Smooth muscle cell (in vitro differentiated cells): ENCODE results near the gene SPRR2F. TPM values are rescaled to one million over a fixed set of nuclear protein-coding genes. Genes with fewer than 3 reads are reported as not detected.
"Not testable (repeated sequence)": the region's sequence is repeated elsewhere in the genome, so short reads cannot be mapped to it uniquely, and the experiment has no call there.

Experiments used
- DNase-seq: peaks from one replicate; lab custom pipeline; 2025; ENCODE audit not compliant: unreplicated experiment; lab: John Stamatoyannopoulos, UW
- H2AFZ ChIP-seq: fragments of 200-600 bp; sonication (generic); 2 replicates; pipeline ENCODE4 v1.6.0; 2016; ENCODE audit warnings: antibody characterized with exemption, low read depth, mild to moderate bottlenecking
- H3F3A ChIP-seq: fragments of 200-600 bp; sonication (generic); 2 replicates; pipeline ENCODE4 v1.6.0; 2017; ENCODE audit warnings: antibody characterized with exemption, low read depth
- H3K27ac ChIP-seq: fragments of 200-600 bp; sonication (generic); 2 replicates; pipeline ENCODE4 v1.5.1; 2016; ENCODE audit warnings: low read depth, mild to moderate bottlenecking
- H3K27me3 ChIP-seq: fragments of 200-600 bp; sonication (generic); 2 replicates; pipeline ENCODE4 v1.6.1; 2016; ENCODE audit warnings: low read depth, mild to moderate bottlenecking
- H3K36me3 ChIP-seq: fragments of 200-600 bp; sonication (generic); 2 replicates; pipeline ENCODE4 v1.5.1; 2016; ENCODE audit warnings: low read depth
- H3K4me1 ChIP-seq: fragments of 200-600 bp; sonication (generic); 2 replicates; pipeline ENCODE4 v1.5.1; 2016; ENCODE audit warnings: low read depth
- H3K4me2 ChIP-seq: fragments of 200-600 bp; sonication (generic); 2 replicates; pipeline ENCODE4 v1.6.0; 2016; ENCODE audit warnings: mild to moderate bottlenecking
- H3K4me3 ChIP-seq: fragments of 200-600 bp; sonication (generic); 2 replicates; pipeline ENCODE4 v1.5.1; 2016; ENCODE audit warnings: mild to moderate bottlenecking
- H3K79me2 ChIP-seq: fragments of 200-600 bp; sonication (generic); 2 replicates; pipeline ENCODE4 v1.6.0; 2016; ENCODE audit warnings: low read depth, mild to moderate bottlenecking
- H3K9ac ChIP-seq: fragments of 200-600 bp; sonication (generic); 2 replicates; pipeline ENCODE4 v1.6.0; 2016; ENCODE audit warnings: low read depth
- H3K9me3 ChIP-seq: fragments of 200-600 bp; sonication (generic); replicated peaks from 2 replicates; pipeline ENCODE4 v1.5.1; 2016; ENCODE audit warnings: low read depth
- H4K20me1 ChIP-seq: fragments of 200-600 bp; sonication (generic); 2 replicates; pipeline ENCODE4 v1.6.0; 2016; ENCODE audit warnings: low read depth
- CTCF ChIP-seq: fragments of 200-600 bp; sonication (generic); IDR thresholded peaks from 2 replicates; pipeline ENCODE4 v1.5.1; 2017; ENCODE audit warnings: borderline replicate concordance, mild to moderate bottlenecking, antibody characterized with exemption; ENCODE audit not compliant: insufficient read depth, poor library complexity, severe bottlenecking
- WGBS: methylation state at CpG from one replicate; pipeline ENCODE4 v1.1.7; 2016; ENCODE audit warnings: low lambda C conversion rate; 5-methylcytosine and 5-hydroxymethylcytosine counted together
- polyA plus RNA-seq: library from polyadenylated mRNA; unstranded; fragments of >200 nt; fragmentation: Nextera tagmentation; extraction: Ambion mirVana; gene quantifications from 2 replicates; pipeline ENCODE4 v1.2.1, GENCODE V29; 2016
- total RNA-seq: library from RNA; depleted of rRNA; stranded (reverse); fragments of >200 nt; gene quantifications from 2 replicates; pipeline ENCODE4 v1.2.3, GENCODE V29; 2014

The SPRR2F gene
- total and polyA plus RNA-seq, 2 experiments from 2014 or later, result not detected

GRCh38 chr1:153133267-153133666, 20.0 kb upstream of the SPRR2F start:
- no peaks in the 10 kb centered on the region for H4K20me1 ChIP-seq
- H3K27me3 ChIP-seq, result no peaks in the 10 kb centered on the region
- no peak for TF ChIP-seq CTCF
- H3K4me3 ChIP-seq, result no peak overlapping the region
- no peaks in the 10 kb centered on the region for H3K79me2 ChIP-seq
- no peaks in the 10 kb centered on the region for H3K9me3 ChIP-seq
- no peak overlapping the region for H2AFZ ChIP-seq
- H3K4me1 ChIP-seq, result no peaks in the 10 kb centered on the region
- no peak overlapping the region for H3K4me2 ChIP-seq
- no peak for DNase-seq
- H3K27ac ChIP-seq, result no peak overlapping the region
- no peaks in the 10 kb centered on the region for H3F3A ChIP-seq
- 75% methylated on average over 1 of the region's 1 CpG for WGBS
- no peak overlapping the region for H3K9ac ChIP-seq
- no peaks in the 10 kb centered on the region for H3K36me3 ChIP-seq

GRCh38 chr1:153128688-153129087, 15.4 kb upstream of the SPRR2F start:
- H3K9me3 ChIP-seq, H3K79me2 ChIP-seq, H3K36me3 ChIP-seq, H3K27me3 ChIP-seq, H3K9ac ChIP-seq, DNase-seq, H4K20me1 ChIP-seq, H3F3A ChIP-seq, H3K4me3 ChIP-seq, H3K4me1 ChIP-seq, H3K4me2 ChIP-seq, H2AFZ ChIP-seq, H3K27ac ChIP-seq: not testable (repeated sequence)
- WGBS, result 82% methylated on average over 4 of the region's 4 CpGs

GRCh38 chr1:153127296-153127695, 14.0 kb upstream of the SPRR2F start:
- Histone ChIP-seq H3K9ac (no peak overlapping the region), H4K20me1 (no peaks in the 10 kb centered on the region), H3K9me3 (no peaks in the 10 kb centered on the region), H3K27me3 (no peaks in the 10 kb centered on the region), H3K4me1 (no peaks in the 10 kb centered on the region), H3K79me2 (no peaks in the 10 kb centered on the region), H3K36me3 (no peaks in the 10 kb centered on the region), H3K27ac (no peak overlapping the region), H2AFZ (no peak overlapping the region), H3K4me2 (no peak overlapping the region), H3K4me3 (no peak overlapping the region), H3F3A (no peaks in the 10 kb centered on the region)
- no peak for TF ChIP-seq CTCF
- no peak for DNase-seq
- 52% methylated on average over 2 of the region's 2 CpGs for WGBS

- Histone ChIP-seq H3K79me2 (no peaks in the 10 kb centered on the region), H2AFZ (no peak overlapping the region), H4K20me1 (no peaks in the 10 kb centered on the region), H3K4me1 (no peaks in the 10 kb centered on the region), H3K27me3 (no peaks in the 10 kb centered on the region), H3K27ac (no peak overlapping the region), H3K9me3 (no peaks in the 10 kb centered on the region), H3K36me3 (no peaks in the 10 kb centered on the region), H3K4me3 (no peak overlapping the region), H3K4me2 (no peak overlapping the region), H3K9ac (no peak overlapping the region), H3F3A (no peaks in the 10 kb centered on the region)
- WGBS, result 89% methylated on average over 1 of the region's 1 CpG
- no peak for DNase-seq
- no peak for TF ChIP-seq CTCF
These were observed 12.2 kb upstream of the SPRR2F start for GRCh38 chr1:153125536-153125935.

GRCh38 chr1:153123793-153124192, 10.5 kb upstream of the SPRR2F start:
- not testable (repeated sequence) for H2AFZ ChIP-seq, H3K36me3 ChIP-seq, H3K27ac ChIP-seq, H4K20me1 ChIP-seq, H3K4me1 ChIP-seq, DNase-seq, H3K27me3 ChIP-seq, H3F3A ChIP-seq, H3K9me3 ChIP-seq, H3K4me3 ChIP-seq, H3K79me2 ChIP-seq, H3K9ac ChIP-seq, H3K4me2 ChIP-seq
- 70% methylated on average over 8 of the region's 8 CpGs for WGBS
